Measurements from ENCODE around the gene CHSY1.

The CHSY1 gene

DNA sequence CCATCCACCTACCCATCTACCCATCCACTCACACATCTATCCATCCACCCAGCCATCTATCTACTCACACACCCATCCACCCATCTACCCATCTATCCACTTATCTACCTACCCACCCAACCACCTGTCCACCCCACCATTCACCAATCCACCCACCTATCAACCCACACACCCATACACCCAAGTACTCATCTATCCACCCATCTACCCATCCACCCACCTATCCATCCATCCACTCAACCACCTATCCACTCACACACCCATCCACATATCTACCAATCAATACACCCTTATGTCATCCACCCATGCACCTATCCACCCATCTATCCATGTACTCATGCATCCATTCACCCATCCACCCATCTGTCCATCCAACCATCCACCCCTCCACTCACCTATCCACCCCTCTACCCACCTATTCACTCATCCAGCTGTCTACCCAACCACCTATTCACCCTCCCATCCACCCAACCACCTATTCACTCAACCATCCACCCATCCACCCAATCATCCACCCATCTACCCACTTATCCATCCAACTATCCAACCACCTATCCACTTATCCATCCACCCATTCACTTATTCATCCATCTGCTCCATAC, 109.8 kb downstream of the CHSY1 start:
- Histone ChIP-seq H3K27me3 (ENCODE audit: control insufficient read depth, insufficient read depth, low read length) (no peaks in the 10 kb centered on the region), H3K9me3 (ENCODE audit: control insufficient read depth, insufficient read depth, low read length) (no peaks in the 10 kb centered on the region), H3K27ac (ENCODE audit: low read length) (no peak overlapping the region), H3K4me3 (ENCODE audit: low read length) (no peak overlapping the region), H3K36me3 (ENCODE audit: control insufficient read depth, insufficient read depth, low read length) (no peaks in the 10 kb centered on the region), H3K4me1 (ENCODE audit: control insufficient read depth, insufficient read depth, low read length) (no peaks in the 10 kb centered on the region)
- no peak for DNase-seq (ENCODE audit: low read depth, low spot score)

DNA sequence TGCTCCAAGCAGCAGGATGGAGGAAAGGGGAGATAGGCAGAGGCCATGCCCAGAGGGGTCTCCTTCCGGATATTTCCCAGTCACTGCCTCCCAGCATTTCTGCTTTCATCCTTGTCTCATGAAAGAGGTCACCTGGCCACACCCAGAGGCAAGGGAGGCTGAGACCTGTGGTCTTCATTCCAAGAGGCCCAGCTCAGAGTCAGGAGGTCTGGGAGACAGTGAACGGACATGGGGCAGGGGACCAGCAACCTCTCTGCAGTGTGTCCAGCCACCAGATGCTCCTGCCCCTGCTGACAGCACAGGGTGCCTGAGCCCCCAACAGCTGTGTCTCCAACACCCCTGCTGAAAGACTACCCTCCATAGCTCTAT, 111.2 kb downstream of the CHSY1 start:
- H3K27ac ChIP-seq (ENCODE audit: low read length), result no peak overlapping the region
- no peaks in the 10 kb centered on the region for H3K36me3 ChIP-seq (ENCODE audit: control insufficient read depth, insufficient read depth, low read length)
- H3K4me3 ChIP-seq (ENCODE audit: low read length), result no peak overlapping the region
- no peaks in the 10 kb centered on the region for H3K4me1 ChIP-seq (ENCODE audit: control insufficient read depth, insufficient read depth, low read length)
- no CpG with 5 or more reads among the region's 2 CpGs for WGBS (ENCODE audit: insufficient coverage, insufficient read length)
- no peaks in the 10 kb centered on the region for H3K27me3 ChIP-seq (ENCODE audit: control insufficient read depth, insufficient read depth, low read length)
- no peak for DNase-seq (ENCODE audit: low read depth, low spot score)
- no peaks in the 10 kb centered on the region for H3K9me3 ChIP-seq (ENCODE audit: control insufficient read depth, insufficient read depth, low read length)

DNA sequence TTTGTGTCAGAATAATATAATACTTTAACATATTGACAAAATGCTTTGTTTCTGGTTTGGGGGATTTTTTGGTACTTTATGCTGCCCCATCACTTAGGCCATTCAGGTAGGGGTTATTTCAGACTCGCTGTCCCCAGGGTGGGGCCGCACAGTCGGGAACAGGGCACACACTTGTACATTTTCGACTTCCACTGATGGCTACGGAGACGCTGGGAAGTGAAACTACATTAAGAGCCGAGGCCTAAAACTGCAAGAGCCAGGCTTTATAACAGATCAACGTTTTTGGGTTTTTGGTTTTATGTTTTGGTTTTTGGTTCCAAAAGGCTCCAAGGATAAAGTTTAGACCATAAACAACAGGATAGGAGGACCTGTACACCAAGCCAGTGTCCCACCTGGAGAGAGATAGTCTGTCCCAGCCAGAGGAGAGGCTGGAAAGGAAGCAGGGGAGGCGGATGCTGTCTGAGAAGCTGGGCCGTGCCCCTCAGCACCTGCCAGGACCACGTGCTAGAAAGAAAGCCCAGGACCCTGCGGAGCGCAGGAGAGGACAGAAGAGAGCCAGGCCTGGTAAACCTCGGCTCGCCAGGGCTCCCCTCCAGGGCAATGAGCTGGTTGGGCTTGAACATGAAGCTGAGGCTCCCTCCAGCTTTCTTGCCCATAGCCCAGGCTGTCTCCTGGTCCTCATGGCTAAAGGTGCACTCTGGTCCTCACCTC, 111.7 kb downstream of the CHSY1 start:
- Histone ChIP-seq H3K36me3 (ENCODE audit: control insufficient read depth, insufficient read depth, low read length) (no peaks in the 10 kb centered on the region), H3K4me3 (ENCODE audit: low read length) (no peak overlapping the region), H3K9me3 (ENCODE audit: control insufficient read depth, insufficient read depth, low read length) (no peaks in the 10 kb centered on the region), H3K4me1 (ENCODE audit: control insufficient read depth, insufficient read depth, low read length) (no peaks in the 10 kb centered on the region), H3K27ac (ENCODE audit: low read length) (no peak overlapping the region), H3K27me3 (ENCODE audit: control insufficient read depth, insufficient read depth, low read length) (no peaks in the 10 kb centered on the region)
- DNase-seq (ENCODE audit: low read depth, low spot score), result no peak
- no CpG with 5 or more reads among the region's 15 CpGs for WGBS (ENCODE audit: insufficient coverage, insufficient read length)

DNA sequence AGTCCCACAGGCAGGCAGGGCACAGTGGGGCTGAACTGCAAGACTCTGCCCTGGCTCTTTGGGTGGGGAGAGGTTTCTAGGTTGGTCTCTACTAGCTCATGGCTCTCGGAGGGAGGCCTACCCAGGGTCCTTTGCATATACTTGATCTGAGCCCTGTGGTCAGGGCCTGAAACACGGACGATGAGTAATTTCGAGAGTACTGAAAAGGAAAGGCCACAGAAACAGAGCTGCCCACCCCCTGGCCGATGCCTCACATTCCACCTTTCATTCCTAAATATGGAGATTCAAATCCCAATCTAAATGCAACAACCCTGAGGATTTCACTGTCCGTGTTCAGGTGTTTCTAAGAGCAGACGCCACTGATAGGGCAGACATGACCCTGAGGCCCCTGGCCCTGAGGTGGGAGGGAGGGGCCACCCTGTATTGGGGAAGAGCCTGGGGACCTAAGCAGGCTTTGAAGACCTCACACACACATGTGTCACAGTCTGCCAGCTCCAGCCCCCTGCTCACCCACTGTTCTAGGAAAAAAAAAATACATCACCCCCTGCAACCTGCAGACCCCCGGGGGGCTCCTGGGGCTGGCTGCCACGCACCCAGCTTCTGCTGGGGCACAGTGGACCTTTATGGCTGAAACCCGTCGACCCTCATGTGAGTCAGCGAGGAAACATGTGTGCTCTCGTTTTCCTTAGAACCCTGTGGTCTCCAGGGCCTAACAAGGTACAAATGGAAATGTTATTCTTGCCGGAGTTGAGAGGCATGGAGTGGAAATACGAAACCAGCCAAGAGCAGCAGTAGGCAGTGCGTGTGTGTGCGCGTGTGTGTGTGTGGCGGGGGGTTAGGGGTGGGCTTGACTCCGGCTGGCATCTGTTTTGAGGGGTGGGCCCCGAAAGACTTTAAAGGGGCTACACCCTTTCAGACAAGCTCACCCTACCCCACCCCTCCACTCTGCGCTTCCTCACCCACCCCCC, 112.7 kb downstream of the CHSY1 start:
- no peaks in the 10 kb centered on the region for H3K9me3 ChIP-seq (ENCODE audit: control insufficient read depth, insufficient read depth, low read length)
- H3K4me3 ChIP-seq (ENCODE audit: low read length), result no peak overlapping the region
- no peak for DNase-seq (ENCODE audit: low read depth, low spot score)
- no peaks in the 10 kb centered on the region for H3K36me3 ChIP-seq (ENCODE audit: control insufficient read depth, insufficient read depth, low read length)
- H3K27ac ChIP-seq (ENCODE audit: low read length), result no peak overlapping the region
- H3K27me3 ChIP-seq (ENCODE audit: control insufficient read depth, insufficient read depth, low read length), result no peaks in the 10 kb centered on the region
- no CpG with 5 or more reads among the region's 22 CpGs for WGBS (ENCODE audit: insufficient coverage, insufficient read length)
- H3K4me1 ChIP-seq (ENCODE audit: control insufficient read depth, insufficient read depth, low read length), result no peaks in the 10 kb centered on the region

DNA sequence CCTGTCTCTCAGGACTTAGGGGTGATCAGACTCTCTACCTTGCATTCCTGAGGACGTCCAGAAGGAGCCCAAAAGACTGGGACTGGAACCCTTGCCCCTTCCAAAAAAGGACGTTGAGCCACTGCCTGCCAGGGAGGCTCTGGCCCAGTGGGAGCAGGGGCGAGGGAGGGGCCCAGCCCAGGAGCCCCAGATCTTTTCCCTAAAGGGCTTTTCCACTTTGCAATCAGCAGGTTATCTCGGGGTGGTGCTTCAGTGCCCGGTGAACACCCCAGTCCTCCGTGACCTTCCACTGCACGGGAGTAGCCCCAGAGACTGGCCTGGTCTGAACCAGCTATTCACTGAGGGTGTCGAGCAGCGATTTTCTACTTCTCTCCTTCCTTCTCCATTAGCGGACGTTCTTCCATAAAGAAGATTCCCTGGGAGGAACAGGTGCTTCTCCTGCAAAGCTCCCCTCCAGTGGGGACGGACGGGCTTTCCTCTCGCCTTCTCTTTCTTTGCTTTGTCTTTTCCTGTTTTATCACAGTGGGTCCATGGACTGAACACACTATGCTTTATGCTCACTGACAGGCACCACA, 113.7 kb downstream of the CHSY1 start:
- no peak for DNase-seq (ENCODE audit: low read depth, low spot score)
- WGBS (ENCODE audit: insufficient coverage, insufficient read length), result no CpG with 5 or more reads among the region's 14 CpGs
- no peaks in the 10 kb centered on the region for H3K27me3 ChIP-seq (ENCODE audit: control insufficient read depth, insufficient read depth, low read length)
- no peaks in the 10 kb centered on the region; the same call in 1 of the 2 replicates for H3K4me1 ChIP-seq (ENCODE audit: control insufficient read depth, insufficient read depth, low read length)
- H3K36me3 ChIP-seq (ENCODE audit: control insufficient read depth, insufficient read depth, low read length), result no peaks in the 10 kb centered on the region
- H3K9me3 ChIP-seq (ENCODE audit: control insufficient read depth, insufficient read depth, low read length), result no peaks in the 10 kb centered on the region
- H3K4me3 ChIP-seq (ENCODE audit: low read length), result no peak overlapping the region
- H3K27ac ChIP-seq (ENCODE audit: low read length), result no peak overlapping the region

DNA sequence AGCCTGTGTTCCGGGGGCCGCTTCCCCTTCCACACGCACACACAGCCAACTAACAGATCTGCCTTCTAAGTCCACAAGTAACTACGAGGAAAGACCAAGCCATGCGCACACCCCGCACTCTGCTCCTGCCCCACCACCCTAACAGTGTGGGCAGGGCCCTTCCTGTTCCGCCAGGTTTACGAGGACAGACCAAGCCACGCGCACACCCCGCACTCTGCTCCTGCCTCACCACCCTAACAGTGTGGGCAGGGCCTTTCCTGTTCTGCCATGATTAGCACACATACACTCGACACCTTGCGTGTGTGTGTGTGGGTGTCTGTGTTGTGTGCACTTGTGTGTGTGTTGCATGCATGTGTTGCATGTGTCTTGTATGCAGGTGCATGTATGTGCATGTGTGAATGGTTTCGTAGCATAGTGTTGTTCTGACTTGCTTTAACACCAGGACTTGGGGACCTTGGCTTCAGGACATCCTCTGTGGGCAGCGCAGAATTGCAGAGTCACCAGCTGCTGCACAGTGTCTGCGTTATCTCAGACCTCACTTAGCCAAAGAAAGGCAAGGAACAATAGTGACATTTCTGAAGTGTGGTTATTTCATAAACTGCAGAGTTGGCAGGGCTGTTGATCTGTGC, 114.4 kb downstream of the CHSY1 start:
- Histone ChIP-seq H3K9me3 (ENCODE audit: control insufficient read depth, insufficient read depth, low read length) (no peaks in the 10 kb centered on the region), H3K4me3 (ENCODE audit: low read length) (no peak overlapping the region), H3K27ac (ENCODE audit: low read length) (no peak overlapping the region), H3K4me1 (ENCODE audit: control insufficient read depth, insufficient read depth, low read length) (no peaks in the 10 kb centered on the region; the same call in 1 of the 2 replicates), H3K36me3 (ENCODE audit: control insufficient read depth, insufficient read depth, low read length) (no peaks in the 10 kb centered on the region), H3K27me3 (ENCODE audit: control insufficient read depth, insufficient read depth, low read length) (no peaks in the 10 kb centered on the region)
- no CpG with 5 or more reads among the region's 16 CpGs for WGBS (ENCODE audit: insufficient coverage, insufficient read length)
- no peak for DNase-seq (ENCODE audit: low read depth, low spot score)

DNA sequence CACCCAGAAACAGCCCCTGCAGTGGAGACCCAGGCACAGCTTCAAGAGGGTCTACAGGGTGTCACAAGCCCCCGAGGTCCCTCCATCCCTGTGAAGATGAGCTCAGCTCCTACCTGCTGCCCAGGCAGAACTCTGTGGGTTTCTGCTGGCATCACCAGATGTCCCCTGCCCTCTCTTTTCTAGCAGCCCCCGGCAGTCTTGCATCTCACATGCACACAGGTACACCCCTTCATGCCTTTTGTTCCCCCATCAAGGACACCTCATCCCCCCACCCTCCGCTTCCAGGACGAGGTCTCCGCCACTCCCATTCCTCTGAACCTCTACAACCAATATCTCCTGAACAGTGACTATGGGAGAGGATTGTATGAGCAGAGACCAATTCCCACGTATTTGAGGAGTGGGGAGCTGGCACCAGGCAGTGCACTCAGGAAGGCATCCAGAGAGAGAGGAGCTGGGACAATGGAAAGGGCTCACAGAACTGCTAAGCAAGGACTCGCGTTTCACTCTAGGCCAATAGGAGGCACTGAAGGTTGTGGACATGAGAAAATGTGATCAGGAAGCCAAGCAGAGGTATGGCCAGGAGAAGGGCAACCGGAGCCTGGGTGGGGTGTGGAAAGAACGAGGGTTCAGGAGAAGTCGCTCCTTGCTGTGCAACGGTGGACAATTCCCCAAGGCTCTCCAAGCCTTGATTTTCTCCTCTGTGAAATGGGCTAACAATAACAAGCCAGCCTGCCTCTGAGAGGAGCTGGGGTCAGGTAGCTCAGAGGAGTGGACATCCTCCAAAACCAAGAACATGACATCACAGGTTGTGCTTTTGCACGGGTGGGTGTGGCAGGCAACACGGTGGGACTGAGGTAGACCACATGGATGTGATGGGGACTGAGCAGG, 115.2 kb downstream of the CHSY1 start:
- Histone ChIP-seq H3K27me3 (ENCODE audit: control insufficient read depth, insufficient read depth, low read length) (no peaks in the 10 kb centered on the region), H3K9me3 (ENCODE audit: control insufficient read depth, insufficient read depth, low read length) (no peaks in the 10 kb centered on the region), H3K36me3 (ENCODE audit: control insufficient read depth, insufficient read depth, low read length) (no peaks in the 10 kb centered on the region), H3K4me3 (ENCODE audit: low read length) (no peak overlapping the region), H3K4me1 (ENCODE audit: control insufficient read depth, insufficient read depth, low read length) (no peaks in the 10 kb centered on the region; the same call in 1 of the 2 replicates), H3K27ac (ENCODE audit: low read length) (no peak overlapping the region)
- no CpG with 5 or more reads among the region's 14 CpGs for WGBS (ENCODE audit: insufficient coverage, insufficient read length)
- DNase-seq (ENCODE audit: low read depth, low spot score), result no peak

DNA sequence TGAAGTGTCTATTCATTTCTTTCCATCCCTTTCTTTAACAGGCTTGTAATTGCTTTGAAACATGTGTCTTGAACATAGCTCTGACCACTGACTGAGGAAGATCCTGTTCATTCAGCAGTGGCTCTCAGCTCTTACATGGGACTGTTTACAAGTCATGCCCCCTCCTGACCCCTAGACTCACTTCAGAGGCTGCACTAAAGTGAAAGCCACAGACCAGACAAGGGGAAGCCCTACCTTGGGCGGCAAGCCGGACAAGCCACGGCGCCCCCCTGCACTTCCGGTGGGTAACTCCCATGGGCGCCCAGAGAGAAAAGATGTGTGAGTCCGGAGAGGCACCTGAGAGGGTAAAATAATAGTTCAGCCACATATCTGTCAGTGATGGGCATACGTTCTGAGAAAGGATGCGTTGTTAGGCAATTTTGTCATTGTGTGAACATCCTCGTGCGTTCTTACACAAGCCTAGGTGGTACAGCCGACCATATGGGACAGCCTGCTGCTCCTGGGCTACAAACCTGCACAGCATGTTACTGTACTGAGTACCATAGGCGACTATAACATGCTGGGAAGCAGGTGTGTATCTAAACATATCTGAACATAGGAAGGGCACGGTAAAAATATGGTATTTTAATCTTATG, 116.2 kb downstream of the CHSY1 start:
- no peaks in the 10 kb centered on the region for H3K9me3 ChIP-seq (ENCODE audit: control insufficient read depth, insufficient read depth, low read length)
- H3K27ac ChIP-seq (ENCODE audit: low read length), result no peak overlapping the region
- no CpG with 5 or more reads among the region's 14 CpGs for WGBS (ENCODE audit: insufficient coverage, insufficient read length)
- H3K36me3 ChIP-seq (ENCODE audit: control insufficient read depth, insufficient read depth, low read length), result no peaks in the 10 kb centered on the region
- no peak for DNase-seq (ENCODE audit: low read depth, low spot score)
- H3K4me3 ChIP-seq (ENCODE audit: low read length), result no peak overlapping the region
- H3K27me3 ChIP-seq (ENCODE audit: control insufficient read depth, insufficient read depth, low read length), result no peaks in the 10 kb centered on the region
- no peaks in the 10 kb centered on the region; the same call in 1 of the 2 replicates for H3K4me1 ChIP-seq (ENCODE audit: control insufficient read depth, insufficient read depth, low read length)

DNA sequence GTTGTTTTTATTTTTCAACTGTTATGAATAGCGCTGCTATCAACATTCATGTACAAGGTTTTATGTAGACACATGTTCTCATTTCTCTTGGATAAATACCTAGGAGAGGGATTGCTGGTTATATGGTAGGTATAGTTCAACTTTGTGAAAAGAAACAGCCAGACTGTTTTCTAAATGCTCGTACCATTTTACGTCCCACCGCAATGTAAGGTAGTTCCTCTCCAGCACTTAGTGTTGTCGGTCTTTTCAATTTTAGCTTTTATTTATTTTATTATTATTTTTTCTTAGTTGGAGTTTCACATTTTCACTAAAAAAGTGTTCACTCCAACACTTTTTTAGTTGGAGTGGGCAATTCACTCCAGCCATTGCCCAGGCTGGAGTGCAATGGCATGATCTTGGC, 117.1 kb downstream of the CHSY1 start:
- Histone ChIP-seq H3K4me1 (ENCODE audit: control insufficient read depth, insufficient read depth, low read length) (no peaks in the 10 kb centered on the region; the same call in 1 of the 2 replicates), H3K27ac (ENCODE audit: low read length) (no peak overlapping the region), H3K4me3 (ENCODE audit: low read length) (no peak overlapping the region), H3K27me3 (ENCODE audit: control insufficient read depth, insufficient read depth, low read length) (no peaks in the 10 kb centered on the region), H3K9me3 (ENCODE audit: control insufficient read depth, insufficient read depth, low read length) (no peaks in the 10 kb centered on the region), H3K36me3 (ENCODE audit: control insufficient read depth, insufficient read depth, low read length) (no peaks in the 10 kb centered on the region)
- WGBS (ENCODE audit: insufficient coverage, insufficient read length), result no CpG with 5 or more reads among the region's 5 CpGs
- no peak for DNase-seq (ENCODE audit: low read depth, low spot score)
